ENCODE measurements around the gene SLC1A2. TPM values are rescaled to one million over a fixed set of nuclear protein-coding genes. Genes with fewer than 3 reads are reported as not detected.
A peak's percentile ranks its signal among the peaks of the same experiment; 100 is the strongest.

The SLC1A2 gene
- not detected in 2 replicates for total RNA-seq
- polyA plus RNA-seq: not detected in 2 replicates
- not detected in 2 replicates for polyA plus RNA-seq (2011; cell fraction: cytosol; rRNA removed)
- polyA plus RNA-seq (2011; cell fraction: nucleus; rRNA removed): not detected in 2 replicates
- polyA plus RNA-seq (2012): not detected in 2 replicates
- polyA minus RNA-seq: not detected in 2 replicates
- polyA minus RNA-seq (2011; cell fraction: cytosol; rRNA and poly(A)+ RNA removed): not detected
- not detected in 2 replicates for polyA minus RNA-seq (2011; cell fraction: nucleus; rRNA and poly(A)+ RNA removed)
- Bru-seq, nascent RNA: percentile 1 among the genes with signal in this experiment
- not detected for BruChase-seq, experiment 1, labeled RNA remaining after a 6-hour chase
- BruChase-seq, experiment 2, labeled RNA remaining after a 2-hour chase: percentile 0 among the genes with signal in this experiment
- long read RNA-seq: 0 reads

DNA sequence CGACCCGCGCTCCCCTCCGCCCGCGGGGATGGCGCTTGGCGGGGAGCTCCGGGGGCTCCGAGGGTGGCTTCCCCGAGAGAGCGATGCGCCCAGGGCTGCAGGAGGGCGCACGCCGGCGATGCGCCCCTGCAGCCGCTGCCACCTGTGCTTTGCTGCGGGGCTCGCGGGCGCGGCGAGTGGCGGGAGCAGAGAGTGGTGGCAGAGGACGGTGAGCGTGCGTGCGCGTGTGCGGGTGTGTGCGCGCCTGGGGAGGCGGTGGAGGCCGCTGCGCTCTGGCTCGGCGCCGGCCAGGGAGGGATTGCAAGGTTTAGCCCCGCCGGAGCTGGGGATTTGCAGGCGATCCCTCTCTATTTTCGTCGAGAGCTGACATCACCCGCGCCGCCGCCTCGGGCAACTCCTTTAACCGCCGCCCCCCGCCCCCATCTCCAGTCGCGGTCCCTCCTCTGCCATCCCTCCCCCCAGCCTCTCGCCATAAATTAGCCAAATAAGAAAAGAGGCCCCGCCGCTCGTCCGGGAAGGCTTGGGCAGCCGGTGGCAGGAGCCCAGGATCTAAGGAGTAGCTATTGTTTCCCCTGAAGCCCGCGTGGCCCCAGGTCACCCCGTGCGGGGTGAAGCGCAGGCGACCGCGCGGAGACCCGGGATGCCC, at the start of gene SLC1A2:
Gene SLC1A2 (minus strand): TSS at position 375 of the 646 bp plus-strand sequence. CDS start 592 bp downstream, outside the sequence.
- Histone ChIP-seq H3K27ac (ENCODE audit: insufficient read depth, low read depth, low read length) (no peak within 1 kb of the TSS), H3K9ac (replicated peaks; ENCODE audit: extremely low read depth, insufficient read depth, low read length) (no peak within 1 kb of the TSS), H3K4me3 (replicated peaks in 1 of 3; ENCODE audit: insufficient read depth in 1 of 3, low read depth in 1 of 3, low read length in 3 of 3) (no peak within 1 kb of the TSS), H3K27me3 (ENCODE audit: control insufficient read depth in 2 of 2, insufficient read depth in 2 of 2, low read length in 2 of 2) (peaks cover 54 to 86% of the 10 kb centered on the region in 2 experiments), H3K79me2 (ENCODE audit: control insufficient read depth, insufficient read depth, low read length) (no peaks in the 10 kb centered on the region), H3K9me3 (replicated peaks; ENCODE audit: control insufficient read depth, insufficient read depth, low read length) (no peaks in the 10 kb centered on the region), H4K20me1 (replicated peaks; ENCODE audit: control insufficient read depth, extremely low read depth, insufficient read depth, low read length) (no peaks in the 10 kb centered on the region), H3K9me1 (replicated peaks; ENCODE audit: control insufficient read depth, extremely low read depth, insufficient read depth, low read length) (no peaks in the 10 kb centered on the region), H2AFZ (ENCODE audit: low read depth, low read length) (no peak within 1 kb of the TSS), H3K4me2 (ENCODE audit: insufficient read depth, low read length) (no peak within 1 kb of the TSS), H3K4me1 (ENCODE audit: control insufficient read depth, extremely low read depth, insufficient read depth, low read length) (no peaks in the 10 kb centered on the region), H3K36me3 (ENCODE audit: control insufficient read depth in 2 of 2, extremely low read depth in 1 of 2, insufficient read depth in 2 of 2, low read length in 2 of 2) (no peaks in the 10 kb centered on the region)
- dilution Hi-C loops (cut with MboI; ENCODE audit: extremely low pct_ligation_motif_present, low sequenced_read_pairs) (no loop called here), intact Hi-C loops (cut with micrococcal nuclease) (no loop called here)
- TF ChIP-seq POLR2AphosphoS5 (IDR thresholded peaks at IDR 0.05; ENCODE audit: insufficient read depth, low read depth, low read length) (no peak), EZH2 (IDR thresholded peaks at IDR 0.05; ENCODE audit: borderline replicate concordance, low read depth, low read length, severe bottlenecking) (peak; percentile 75)
- ChIA-PET POLR2A (interaction anchor here (0.7 kb wide), 1 partner anchor 97 kb away, joined by 3 read pairs; no protein-coding TSS in a partner anchor), CTCF (no interaction called here)
- no TSS peak for BruUV-seq (replicated peaks)
- DNase-seq (ENCODE audit: low read depth, low spot score) (no peak), FAIRE-seq (no peak)

DNA sequence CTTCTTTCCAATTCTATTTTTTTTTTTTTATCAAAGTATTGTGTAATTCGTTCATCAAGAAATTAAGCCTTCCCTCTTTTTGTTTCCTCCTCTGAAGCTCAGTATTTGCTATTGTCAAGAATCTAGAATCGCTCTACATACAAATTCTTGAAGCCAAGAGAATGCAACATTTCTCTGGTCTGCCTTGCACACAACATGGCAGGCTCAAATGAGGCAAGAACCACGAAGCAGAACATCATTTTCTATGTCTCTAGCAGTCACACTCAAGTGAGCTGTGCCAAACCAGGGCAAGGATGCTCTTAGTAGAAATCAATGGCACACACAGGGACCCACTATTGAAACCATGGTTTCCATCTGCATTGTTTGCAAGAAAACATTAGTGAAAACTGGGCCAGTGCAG, 46.7 kb upstream of the SLC1A2 start:
- H3K9me1 ChIP-seq (replicated peaks; ENCODE audit: control insufficient read depth, extremely low read depth, insufficient read depth, low read length): no peaks in the 10 kb centered on the region
- no peak for TF ChIP-seq EZH2 (IDR thresholded peaks at IDR 0.05; ENCODE audit: borderline replicate concordance, low read depth, low read length, severe bottlenecking)
- no peak for TF ChIP-seq FOS (IDR thresholded peaks at IDR 0.05; ENCODE audit: borderline replicate concordance, insufficient read depth, low read length)
- TF ChIP-seq GATA2 (IDR thresholded peaks at IDR 0.05; ENCODE audit: insufficient read depth, insufficient read length, low read depth, low read length): no peak
- TF ChIP-seq POLR2AphosphoS5 (IDR thresholded peaks at IDR 0.05; ENCODE audit: insufficient read depth, low read depth, low read length): no peak
- no peak for TF ChIP-seq MAX (IDR thresholded peaks at IDR 0.05; ENCODE audit: insufficient read depth, insufficient read length)
- no peak for TF ChIP-seq MYC (IDR thresholded peaks at IDR 0.05; ENCODE audit: low read depth, low read length)
- TF ChIP-seq POLR2A (IDR thresholded peaks at IDR 0.05; ENCODE audit: low read depth, low read length): no peak
- TF ChIP-seq, protein P1, sequence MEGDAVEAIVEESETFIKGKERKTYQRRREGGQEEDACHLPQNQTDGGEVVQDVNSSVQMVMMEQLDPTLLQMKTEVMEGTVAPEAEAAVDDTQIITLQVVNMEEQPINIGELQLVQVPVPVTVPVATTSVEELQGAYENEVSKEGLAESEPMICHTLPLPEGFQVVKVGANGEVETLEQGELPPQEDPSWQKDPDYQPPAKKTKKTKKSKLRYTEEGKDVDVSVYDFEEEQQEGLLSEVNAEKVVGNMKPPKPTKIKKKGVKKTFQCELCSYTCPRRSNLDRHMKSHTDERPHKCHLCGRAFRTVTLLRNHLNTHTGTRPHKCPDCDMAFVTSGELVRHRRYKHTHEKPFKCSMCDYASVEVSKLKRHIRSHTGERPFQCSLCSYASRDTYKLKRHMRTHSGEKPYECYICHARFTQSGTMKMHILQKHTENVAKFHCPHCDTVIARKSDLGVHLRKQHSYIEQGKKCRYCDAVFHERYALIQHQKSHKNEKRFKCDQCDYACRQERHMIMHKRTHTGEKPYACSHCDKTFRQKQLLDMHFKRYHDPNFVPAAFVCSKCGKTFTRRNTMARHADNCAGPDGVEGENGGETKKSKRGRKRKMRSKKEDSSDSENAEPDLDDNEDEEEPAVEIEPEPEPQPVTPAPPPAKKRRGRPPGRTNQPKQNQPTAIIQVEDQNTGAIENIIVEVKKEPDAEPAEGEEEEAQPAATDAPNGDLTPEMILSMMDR (IDR thresholded peaks at IDR 0.05; ENCODE audit: extremely low read depth in 1 of 2, insufficient read depth in 1 of 2, low read depth in 1 of 2, low read length in 2 of 2): no peak
- TF ChIP-seq JUN (IDR thresholded peaks at IDR 0.05; ENCODE audit: borderline replicate concordance, insufficient read depth, insufficient read length, low read depth): no peak
- dilution Hi-C loops (cut with MboI; ENCODE audit: extremely low pct_ligation_motif_present, low sequenced_read_pairs): no loop called here
- no peaks in the 10 kb centered on the region for H3K9me3 ChIP-seq (replicated peaks; ENCODE audit: control insufficient read depth, insufficient read depth, low read length)
- DNase-seq (ENCODE audit: low read depth, low spot score) (no peak), FAIRE-seq (no peak)
- CTCF ChIA-PET: interaction anchor here (1.6 kb wide), 1 partner anchor 19 kb away, joined by 4 read pairs; no protein-coding TSS in a partner anchor
- H3K27me3 ChIP-seq (ENCODE audit: control insufficient read depth in 2 of 2, insufficient read depth in 2 of 2, low read length in 2 of 2): peaks cover 0 to 2% of the 10 kb centered on the region in 2 experiments
- H3K4me3 ChIP-seq (replicated peaks in 1 of 3; ENCODE audit: insufficient read depth in 1 of 3, low read depth in 1 of 3, low read length in 3 of 3): no peak overlapping the region
- no TSS peak for BruUV-seq (replicated peaks)
- H3K4me2 ChIP-seq (ENCODE audit: insufficient read depth, low read length): no peak overlapping the region
- no peak overlapping the region for H2AFZ ChIP-seq (ENCODE audit: low read depth, low read length)
- H3K9ac ChIP-seq (replicated peaks; ENCODE audit: extremely low read depth, insufficient read depth, low read length): no peak overlapping the region
- intact Hi-C loops (cut with micrococcal nuclease): no loop called here
- no peaks in the 10 kb centered on the region for H4K20me1 ChIP-seq (replicated peaks; ENCODE audit: control insufficient read depth, extremely low read depth, insufficient read depth, low read length)
- POLR2A ChIA-PET: no interaction called here
- no peaks in the 10 kb centered on the region for H3K79me2 ChIP-seq (ENCODE audit: control insufficient read depth, insufficient read depth, low read length)
- H3K4me1 ChIP-seq (ENCODE audit: control insufficient read depth, extremely low read depth, insufficient read depth, low read length): no peaks in the 10 kb centered on the region
- H3K36me3 ChIP-seq (ENCODE audit: control insufficient read depth in 2 of 2, extremely low read depth in 1 of 2, insufficient read depth in 2 of 2, low read length in 2 of 2): no peaks in the 10 kb centered on the region
- no peak overlapping the region for H3K27ac ChIP-seq (ENCODE audit: insufficient read depth, low read depth, low read length)

All from endothelial cell of umbilical vein (primary cell).